Measurements from ENCODE around the gene MORN5.

Gene MORN5

DNA sequence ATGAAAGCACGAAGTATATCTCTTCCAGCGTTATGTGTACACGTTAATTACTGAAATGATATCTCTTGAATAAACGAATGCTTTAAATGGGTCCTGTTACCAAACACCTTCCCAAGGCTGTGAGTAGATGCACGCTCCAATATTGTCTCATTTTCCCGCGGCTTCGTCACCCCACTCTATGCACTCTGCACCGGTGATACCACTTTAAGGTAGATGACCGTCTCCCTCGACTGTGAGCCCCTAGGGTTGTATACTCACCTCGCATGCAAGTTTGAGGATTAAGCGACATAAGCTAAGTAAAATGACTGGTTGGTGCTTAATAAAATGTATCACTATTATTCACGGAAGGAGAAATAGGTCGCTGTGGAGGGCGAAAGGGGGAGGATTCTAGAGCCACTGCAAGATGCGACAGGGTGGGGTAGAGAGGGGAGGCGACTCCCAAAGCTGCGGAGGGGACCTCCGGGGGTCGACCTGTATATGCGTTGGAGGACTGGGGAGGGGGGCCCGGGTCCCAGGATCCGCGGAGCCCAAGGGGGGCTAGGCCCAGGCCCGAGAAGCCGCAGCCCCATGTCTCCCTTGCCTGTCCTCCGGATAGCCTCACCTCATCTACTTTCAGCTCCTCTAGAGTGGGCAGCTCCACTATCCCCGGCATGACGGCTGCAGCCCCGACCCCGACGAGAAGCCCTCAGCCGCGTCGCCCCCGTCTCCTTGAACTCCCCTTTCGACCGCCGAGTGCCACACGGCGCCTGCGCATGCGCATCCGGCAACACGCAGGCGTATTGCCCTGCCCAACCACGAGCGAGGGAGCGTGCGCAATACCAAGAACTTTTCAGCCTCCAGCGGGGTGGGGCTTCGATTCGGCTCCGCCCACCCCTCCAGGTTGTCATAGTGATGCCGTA lies at the start of gene MORN5, which contains the start of gene NDUFA8:
MORN5 (plus strand) TSS at position 883 of the 899 bp plus-strand sequence. CDS start 65 bp downstream, outside the sequence.
NDUFA8 (minus strand) TSS at position 754 of the 899 bp plus-strand sequence; CDS start at position 652, 102 bp downstream.
- DNase-seq = peak; percentile 98

DNA sequence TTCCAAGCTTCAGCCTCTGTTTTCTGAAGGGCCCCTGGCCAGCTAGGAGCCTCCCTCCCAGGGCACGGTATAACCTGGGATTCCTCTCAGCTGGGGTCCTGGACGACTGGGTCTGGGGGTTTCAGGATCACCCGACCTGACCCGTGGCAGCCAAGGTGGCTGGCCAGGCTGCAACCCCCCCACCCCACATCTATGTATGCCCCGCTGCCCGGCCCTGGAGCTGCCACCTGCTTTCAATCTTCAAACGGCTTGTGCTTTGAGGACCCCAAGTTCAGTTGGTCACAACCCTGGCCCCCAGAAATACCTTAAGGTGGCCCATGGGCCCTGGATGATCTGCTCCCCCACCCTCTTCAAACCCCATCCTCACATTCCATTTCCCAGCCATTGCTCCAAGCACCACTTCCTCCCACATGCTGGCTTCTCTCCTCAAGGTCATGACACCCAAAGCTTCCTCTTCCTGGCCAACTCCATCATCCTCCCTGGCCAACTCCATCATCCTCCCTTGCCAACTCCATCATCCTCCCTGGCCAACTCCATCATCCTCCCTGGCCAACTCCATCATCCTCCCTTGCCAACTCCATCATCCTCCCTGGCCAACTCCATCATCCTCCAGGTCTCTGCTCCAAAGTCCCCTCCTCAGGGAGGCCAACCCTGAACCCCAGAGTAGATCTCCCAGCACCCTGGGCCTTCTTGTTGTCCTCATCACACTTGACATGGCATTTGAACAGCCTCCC lies 49.4 kb upstream of the MORN5 start:
- no peak for DNase-seq

DNA sequence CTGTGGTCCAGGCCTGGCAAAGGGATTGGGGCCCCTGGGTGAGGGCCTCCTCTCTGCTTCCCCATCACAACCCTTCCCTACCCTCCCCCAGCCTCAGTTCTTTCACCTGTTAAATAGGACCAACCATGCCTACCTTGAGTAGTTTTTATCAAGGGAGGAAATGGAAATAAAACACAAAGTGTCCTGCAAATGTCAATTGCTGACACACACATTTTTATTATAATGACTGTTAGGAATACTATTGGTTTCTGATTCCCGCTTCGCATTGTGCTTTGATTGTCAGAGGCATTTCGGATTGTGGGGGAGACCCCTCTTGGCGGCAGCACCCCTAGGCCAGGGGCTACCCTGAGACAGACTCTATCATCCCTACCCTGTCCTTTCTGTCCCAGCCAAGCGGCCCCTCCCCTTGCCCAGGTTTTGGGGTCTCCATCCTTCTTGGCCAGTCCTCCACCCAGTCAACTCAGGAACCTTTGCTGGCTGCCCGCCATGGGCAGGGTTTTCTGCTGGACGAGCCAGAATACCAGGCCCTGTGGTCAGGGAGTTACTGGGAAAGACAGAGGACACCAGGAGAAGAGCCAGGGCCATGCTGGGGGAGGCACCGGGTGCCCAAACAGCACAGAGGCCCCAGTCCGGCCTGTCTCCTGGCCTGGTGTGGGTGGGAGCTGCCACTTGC lies 48.2 kb upstream of the MORN5 start:
- no peak for DNase-seq

DNA sequence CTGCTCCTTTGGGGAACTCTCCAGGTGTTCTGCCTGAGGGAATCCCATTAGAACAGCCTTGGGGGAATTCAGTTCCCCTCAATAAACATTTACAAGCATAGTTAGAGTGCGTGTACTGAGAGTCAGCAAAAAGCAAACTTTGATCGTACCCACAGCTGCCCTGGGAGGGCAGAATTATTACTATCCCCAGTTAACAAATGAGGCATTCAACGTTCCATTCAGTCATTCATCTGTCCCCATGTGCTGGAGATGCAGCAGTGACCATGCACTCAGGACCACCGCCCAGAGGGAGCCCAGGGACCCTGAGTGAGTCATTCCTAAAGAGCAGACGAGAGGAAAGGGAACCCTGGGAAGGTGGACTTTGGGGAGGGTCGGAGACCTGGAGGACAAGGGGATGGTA lies 47.5 kb upstream of the MORN5 start:
- DNase-seq = no peak

DNA sequence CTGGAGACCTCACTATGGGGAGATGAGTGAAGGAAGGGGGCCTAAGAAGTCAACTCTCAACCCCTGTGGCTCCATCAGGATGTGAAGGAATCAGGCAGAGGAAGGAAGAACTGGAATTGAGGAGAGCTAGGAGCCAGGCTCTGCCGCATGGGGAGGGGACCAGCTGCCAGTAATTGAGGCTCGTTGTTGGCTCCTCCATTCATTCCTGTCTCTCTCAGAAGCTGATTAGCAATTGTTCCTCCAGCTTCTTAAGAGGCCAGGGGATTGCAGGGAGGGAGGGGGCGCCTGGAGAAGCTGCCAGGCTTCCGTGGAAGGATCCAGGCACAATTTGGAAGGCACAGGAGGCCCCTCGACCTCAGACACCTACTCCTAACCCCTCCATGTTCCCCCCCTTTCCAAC lies 46.1 kb upstream of the MORN5 start:
- DNase-seq = no peak

DNA sequence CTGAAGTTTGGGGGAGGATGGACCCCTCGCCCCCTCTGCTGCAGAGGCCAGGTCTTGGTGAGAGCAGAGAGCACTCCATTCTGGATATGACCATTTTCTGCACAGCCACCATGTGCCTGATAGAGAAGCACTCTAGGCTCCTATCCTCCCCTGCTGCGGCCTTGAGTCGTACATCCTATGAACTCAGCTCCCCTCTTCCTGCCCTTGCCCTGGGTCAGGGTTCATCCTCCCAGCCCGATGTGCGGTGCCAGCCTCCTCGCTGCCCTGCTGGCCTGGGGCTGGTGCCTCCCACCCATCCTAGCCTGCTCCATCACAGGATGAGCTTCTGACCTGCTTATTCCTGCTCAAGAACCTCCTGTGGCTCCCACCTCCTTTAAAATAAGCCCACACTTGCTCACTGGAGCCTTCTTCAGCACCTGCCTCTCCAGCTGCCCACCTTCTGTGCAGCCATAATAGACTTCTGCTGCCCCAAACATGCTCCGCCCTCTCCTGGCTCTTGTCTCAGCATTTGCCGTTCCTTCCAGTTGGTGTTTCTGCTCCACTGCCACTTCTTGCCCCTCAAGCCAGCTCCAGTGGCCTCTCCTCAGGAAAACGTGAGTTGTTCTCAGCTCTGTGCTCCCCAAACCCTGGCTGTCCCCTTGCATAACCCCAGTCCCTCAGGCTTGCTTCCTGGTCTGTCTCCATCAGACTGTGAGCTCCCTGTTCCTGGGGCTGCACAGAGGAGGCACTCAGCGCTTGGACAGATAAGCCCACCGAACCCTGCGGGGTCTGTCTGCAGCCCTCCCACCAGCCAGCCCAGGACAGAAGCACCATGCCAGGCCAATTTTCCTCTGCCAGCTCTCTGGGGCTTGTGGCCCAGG lies 44.3 kb upstream of the MORN5 start:
- no peak for DNase-seq

DNA sequence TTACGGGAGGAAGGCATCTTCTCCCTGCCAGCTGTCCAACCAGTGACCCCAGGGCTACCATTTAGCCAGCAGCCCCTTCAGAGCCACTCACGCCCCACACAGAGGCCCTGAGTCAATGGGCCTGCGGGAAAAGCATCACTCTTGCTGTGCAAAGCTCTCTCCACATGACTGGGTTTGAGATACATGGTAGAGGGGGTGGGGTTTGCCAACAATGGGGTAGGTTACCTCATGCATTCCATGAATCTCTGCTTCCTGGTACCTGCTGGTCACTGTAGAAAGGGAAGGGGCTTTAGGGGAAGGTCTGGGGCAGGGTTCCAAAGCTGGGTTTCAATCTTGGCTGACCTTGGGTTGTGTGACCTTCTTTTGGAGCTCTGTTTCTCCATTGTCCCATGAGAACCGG lies 43.7 kb upstream of the MORN5 start:
- DNase-seq = no peak

DNA sequence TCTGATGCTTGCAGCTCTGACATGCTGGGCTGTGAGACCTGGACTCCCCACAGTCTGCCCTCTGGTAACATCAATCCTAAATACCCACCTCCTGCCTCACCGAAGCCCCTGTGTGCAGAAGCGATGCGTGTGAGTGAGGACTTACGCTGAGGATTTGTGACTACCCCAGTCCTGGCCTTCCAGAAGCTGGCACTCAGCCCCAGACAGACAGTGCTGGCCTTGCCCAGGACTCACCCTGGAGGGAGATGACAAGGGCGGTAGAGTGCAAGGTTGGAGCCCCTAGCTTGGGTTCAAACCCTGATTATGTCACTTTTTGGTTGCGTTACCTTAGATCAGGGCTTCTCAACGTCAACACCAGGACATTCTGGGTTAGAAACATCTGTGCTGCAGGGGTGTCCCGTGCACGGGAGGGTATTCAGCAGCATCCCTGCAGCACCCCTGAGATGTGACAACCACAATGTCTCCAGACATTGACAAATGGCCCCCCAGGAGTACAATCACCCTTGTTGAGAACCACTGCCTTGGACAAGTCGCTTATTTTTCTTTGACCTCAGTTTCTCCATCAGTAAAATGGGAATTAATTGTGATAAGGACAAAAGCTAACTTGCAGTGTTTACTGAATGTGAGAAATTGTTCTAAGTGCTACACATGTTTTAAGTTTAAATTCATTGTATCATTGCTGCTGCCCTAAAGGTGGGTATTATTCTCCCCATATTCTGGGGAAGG lies 43.1 kb upstream of the MORN5 start:
- no peak for DNase-seq

DNA sequence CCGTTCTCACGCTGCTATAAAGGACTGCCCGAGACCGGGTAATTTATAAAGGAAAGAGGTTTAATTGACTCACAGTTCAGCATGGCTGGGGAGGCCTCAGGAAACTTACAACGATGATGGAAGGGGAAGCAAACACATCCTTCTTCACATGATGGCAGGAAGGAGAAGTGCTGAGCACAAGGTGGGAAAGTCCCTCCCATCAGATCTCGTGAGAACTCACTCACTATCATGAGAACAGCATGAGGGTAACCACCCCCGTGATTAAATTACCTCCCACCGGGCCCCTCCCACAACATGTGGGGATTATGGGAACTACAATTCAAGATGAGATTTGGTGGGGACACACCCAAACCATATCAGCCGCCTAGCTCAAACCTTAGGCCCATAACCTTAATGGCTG lies 42.5 kb upstream of the MORN5 start:
- DNase-seq = peak; percentile 18

DNA sequence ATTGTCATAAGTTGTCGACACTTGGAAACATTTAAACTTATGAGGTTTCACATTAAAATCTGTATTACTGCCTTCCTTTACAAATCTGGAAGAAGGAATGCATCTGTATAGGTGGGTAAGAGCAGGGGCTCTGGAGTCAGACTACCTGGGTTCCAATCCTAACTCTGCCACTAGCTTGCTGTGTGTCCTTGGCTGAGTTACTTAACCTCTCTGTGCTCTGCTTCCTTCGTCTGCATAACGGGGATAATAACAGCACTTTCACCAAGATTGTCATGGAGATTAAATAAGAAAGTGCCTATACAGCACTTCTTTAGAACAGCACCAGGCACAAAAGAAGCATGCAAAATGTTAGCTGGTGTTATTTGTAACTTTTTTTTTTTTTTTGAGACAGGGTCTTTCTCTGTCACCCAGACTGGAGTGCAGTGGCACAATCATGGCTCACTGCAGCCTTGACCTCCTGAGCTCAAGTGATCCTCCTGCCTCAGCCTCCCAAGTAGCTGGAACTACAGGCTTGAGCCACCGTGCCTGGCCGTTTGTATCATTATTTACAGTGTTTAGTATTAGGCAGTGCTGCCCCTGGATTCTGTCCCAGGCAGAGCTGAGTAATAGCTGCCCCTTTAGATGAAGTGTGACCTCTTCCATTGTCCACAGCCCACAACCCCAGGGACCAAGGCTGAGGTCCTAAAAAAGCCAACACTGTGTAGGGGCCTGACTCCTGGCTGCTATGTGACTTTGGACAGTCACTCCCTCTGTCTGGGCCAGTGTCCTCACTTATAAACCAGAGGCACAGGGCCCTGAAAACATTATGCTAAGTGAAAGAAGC lies 41.2 kb upstream of the MORN5 start:
- no peak for DNase-seq

DNA sequence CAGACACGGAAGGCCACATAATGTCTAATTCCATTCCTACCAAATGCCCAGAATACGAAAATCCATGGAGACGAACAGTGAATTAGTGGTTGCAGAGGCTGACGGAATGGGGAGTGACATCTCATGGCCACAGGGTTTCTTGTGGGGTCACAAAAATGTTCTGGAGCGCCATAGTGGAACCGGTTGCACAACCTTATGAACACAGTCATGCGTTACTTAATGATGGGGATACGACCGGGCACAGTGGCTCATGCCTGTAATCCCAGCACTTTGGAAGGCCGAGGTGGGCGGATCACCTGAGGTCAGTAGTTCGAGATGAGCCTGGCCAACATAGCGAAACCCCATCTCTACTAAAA lies 40.6 kb upstream of the MORN5 start:
- no peak for DNase-seq

DNA sequence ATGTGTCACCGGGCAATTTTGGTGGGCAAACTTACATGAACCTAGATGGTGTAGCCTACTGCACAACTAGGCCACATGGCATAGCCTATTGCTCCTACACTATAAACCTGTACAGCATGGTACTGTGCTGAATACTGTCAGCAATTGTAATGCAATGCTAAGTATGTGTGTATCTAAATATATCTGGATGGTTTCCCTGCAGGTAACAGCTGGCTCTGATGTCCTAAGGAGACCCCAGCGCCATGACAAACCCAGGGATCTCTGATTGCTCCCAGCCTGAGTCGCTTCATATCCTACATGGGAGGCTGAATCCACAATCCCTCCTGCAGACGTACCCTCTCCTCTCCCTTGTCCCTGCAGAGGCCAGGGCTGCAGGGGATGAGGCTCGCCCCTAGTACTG lies 40.0 kb upstream of the MORN5 start:
- no peak for DNase-seq

DNA sequence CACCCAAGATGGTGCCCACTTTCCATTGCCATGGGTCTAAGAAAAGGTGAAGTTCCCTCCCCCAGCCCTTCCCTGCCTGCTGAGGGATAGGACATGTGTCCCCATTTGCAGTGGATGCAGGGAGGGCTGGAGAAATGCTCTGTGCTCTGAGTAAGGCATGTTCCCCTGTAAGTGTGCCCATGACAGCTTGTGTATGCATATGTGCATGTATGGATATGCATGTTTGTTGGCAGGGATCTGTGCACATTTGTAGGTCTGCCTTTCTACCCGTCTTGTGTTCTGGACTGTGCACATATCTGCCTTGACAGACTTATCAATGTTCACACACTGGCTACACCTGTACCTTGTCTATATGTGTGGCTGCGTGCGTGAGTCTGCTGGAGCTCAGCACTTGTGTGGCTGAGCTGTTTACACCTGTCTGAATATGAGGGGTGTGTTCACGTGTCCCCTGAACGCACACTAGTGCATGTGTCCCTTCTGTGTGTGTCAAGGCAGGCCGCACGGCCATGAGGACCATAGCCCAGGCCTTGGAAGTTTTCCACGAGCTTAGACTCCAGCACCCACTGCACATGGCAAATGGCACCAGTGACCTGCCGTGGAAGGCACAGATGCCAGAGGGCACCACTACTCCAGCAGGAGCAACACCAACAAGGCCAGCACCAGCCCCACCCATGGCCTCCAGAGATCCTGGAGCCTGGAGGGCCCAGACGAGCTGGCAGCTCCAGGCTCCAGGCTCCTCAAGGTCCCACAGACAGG lies 39.2 kb upstream of the MORN5 start:
- DNase-seq = no peak

DNA sequence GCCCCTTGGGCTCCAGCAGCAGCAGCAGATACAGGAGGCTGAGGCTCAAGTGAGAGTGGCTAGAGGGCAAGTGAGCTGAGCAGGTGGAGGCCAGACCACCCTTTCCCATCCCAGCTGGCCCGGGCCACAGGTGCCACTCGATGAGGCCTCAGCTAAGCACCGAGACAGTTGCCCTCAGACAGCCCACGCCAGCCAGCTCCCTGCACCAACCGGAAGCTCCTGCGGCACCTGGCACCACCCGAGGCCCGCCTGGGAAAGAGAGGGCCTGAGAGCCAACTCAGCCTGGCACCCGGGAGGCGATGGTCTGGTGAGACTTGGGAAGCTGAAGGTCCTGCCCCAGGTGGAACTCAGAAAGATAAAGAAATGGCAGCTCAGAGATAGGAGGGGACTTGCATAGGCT lies 38.3 kb upstream of the MORN5 start:
- no peak for DNase-seq

DNA sequence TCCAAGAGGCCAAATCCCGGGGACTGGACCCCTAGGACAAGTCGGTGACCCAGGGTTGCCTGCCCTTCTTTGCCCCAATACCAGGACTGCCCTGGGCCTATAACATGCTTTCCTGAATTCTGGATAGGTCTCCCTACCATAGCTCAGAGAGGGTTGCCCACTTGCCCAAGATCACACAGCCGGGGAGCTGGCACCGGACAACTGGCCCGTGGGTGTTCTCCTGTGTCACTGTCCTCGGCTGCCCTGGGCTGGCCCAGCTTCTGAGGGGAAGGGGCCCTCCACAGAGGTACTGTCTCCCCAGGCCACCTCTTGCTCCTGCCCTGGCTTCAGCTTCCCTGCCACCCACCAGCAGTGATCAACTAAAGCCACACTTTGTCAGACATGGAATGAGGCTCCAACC lies 37.8 kb upstream of the MORN5 start:
- no peak for DNase-seq

DNA sequence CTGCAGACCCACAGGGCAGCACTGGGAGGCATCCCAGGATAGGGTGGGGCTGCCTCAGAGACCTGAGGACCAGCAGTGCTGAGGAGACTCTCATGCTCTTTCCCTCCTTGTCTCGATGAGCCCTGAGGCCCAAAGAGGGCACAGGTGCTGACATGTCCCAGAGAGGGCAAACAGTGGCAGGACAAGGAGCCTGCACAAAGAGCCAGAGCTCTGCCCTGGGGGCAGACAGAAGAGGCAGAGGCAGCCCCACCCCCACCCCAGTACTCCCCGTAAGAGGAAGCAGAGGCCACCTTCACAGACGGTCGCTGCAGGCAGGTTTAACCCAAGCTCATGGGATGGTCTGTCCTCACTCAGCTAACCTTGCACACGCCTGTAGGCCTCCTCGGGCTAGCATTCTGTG lies 37.2 kb upstream of the MORN5 start:
- no peak for DNase-seq

DNA sequence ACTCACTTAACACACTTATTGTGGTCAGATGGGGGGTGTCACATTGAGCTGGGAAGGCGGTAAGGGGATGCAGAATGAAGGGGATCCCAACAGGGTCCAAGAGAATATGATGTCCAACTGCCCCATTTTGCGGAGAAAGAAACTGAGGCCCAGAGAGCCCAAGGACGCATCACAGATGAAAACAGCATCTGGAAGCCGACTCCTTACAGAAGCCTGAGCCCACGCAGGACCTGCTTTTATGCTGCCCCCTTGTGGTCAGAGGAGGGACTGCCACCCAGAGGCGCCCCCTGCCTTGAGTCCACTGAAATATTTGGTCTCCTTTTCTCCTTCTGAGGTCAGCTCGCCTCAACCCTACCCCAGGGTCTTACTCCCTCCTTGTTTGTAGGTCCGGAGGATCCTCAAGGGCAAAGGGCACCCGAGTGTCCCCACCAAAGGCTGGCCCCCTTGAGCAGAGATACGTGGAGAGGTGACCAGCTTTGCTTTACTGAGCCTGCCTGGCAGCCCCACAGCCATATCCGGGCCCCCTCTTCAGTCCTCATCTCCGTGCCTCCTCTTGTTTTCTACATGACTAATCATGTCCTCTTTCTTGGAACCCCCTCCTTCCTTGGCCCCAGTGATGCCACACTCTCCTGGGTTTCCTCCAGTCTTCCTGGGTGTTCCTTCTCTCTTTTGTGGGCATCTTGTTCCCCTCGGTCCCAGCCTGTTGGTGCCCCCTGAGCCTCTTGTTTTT lies 36.6 kb upstream of the MORN5 start:
- DNase-seq = peak; percentile 88

DNA sequence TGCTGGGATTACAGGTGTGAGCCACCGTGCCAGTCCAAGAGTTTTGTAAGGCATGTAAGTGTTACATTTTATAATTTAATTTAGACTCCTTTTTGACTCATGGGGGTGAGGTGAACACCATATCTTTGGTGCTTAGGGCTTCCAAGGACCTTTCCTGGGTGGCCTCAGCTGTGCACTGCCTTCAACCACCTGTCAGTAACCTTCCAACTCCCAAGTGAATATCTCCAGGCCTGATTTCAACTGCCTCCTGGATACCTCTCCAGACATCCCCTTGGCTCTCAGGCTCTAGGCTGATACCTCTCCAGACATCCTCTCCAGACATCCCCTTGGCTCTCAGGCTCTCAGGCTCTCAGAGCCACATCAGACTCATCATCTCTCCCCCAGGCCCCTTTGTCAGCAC lies 35.7 kb upstream of the MORN5 start:
- no peak for DNase-seq

DNA sequence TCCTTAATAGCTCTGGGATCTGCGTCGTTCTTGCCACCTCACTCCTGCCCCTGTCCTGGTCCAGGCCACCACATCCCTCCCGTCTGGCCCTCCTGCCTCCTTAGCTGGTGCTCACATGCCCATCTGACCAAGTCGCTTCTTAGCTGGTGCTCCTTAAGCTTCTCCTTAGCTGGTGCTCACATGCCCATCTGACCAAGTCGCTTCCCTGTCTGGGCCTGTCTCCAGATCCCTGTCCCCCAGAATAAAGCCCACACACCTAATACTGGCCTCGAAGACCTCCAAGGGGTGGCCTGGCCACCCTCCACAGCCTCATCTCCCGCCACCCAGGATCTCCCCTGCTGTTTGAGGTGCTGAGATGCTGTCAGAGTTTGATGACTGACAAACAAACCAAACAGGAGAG lies 35.2 kb upstream of the MORN5 start:
- no peak for DNase-seq

DNA sequence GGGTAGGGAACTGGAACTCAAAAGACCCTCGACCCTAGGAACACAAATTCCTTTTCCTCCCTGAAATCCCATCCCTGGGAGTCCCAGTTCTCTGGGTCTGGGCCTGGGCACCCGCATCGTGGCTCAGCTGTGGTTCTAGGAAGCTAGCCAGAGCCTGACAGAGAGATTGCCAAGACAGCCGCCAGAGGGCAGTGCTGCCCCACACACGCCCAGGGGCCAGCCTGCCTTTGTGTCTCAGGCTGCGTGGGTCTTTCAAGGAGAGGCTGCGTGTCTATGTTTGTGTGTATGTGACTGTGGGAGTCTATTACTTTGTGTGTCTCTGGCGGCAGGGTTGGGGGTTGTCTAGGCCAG lies 34.6 kb upstream of the MORN5 start:
- peak; percentile 90 for DNase-seq

Data from hematopoietic multipotent progenitor cell treated with erythropoietin and hydrocortisone succinate and interleukin-3 and kit ligand, for 4 days (in vitro differentiated cells).